Measurements from ENCODE around the gene OR2V2. TPM values are rescaled to one million over a fixed set of nuclear protein-coding genes. Genes with fewer than 3 reads are reported as not detected.

The OR2V2 gene
- total and polyA plus RNA-seq, 2 donors (not counting 3 experiments of a cell fraction or from before 2014, with no cell fraction given): not detected

GRCh38 chr5:181120306-181120705 lies 27.1 kb upstream of the OR2V2 start:
- peak; percentile 49 for TF ChIP-seq FOS (IDR thresholded peaks at IDR 0.05; ENCODE audit: borderline replicate concordance, insufficient read depth, low read length)
- TF ChIP-seq JUN (IDR thresholded peaks at IDR 0.05; ENCODE audit: borderline replicate concordance, insufficient read depth, insufficient read length, low read depth): no peak
- FAIRE-seq: no peak
- intact Hi-C loops (cut with micrococcal nuclease): no loop called here

GRCh38 chr5:181120761-181121160 lies 26.6 kb upstream of the OR2V2 start:
- ChIA-PET POLR2A (no interaction called here), CTCF (no interaction called here)
- Histone ChIP-seq H2AFZ (ENCODE audit: low read depth, low read length) (no peak overlapping the region), H3K27me3 (ENCODE audit: control insufficient read depth in 2 of 2, insufficient read depth in 2 of 2, low read length in 2 of 2) (peaks cover 7 to 12% of the 10 kb centered on the region in 2 experiments), H3K4me1 (ENCODE audit: control insufficient read depth, extremely low read depth, insufficient read depth, low read length) (no peaks in the 10 kb centered on the region), H3K79me2 (ENCODE audit: control insufficient read depth, insufficient read depth, low read length) (no peaks in the 10 kb centered on the region), H3K9me3 (replicated peaks; ENCODE audit: control insufficient read depth, insufficient read depth, low read length) (no peaks in the 10 kb centered on the region), H3K36me3 (ENCODE audit: control insufficient read depth in 2 of 2, extremely low read depth in 1 of 2, insufficient read depth in 2 of 2, low read length in 2 of 2) (no peaks in the 10 kb centered on the region), H3K4me2 (ENCODE audit: insufficient read depth, low read length) (no peak overlapping the region), H3K27ac (ENCODE audit: insufficient read depth, low read depth, low read length) (no peak overlapping the region), H3K9me1 (replicated peaks; ENCODE audit: control insufficient read depth, extremely low read depth, insufficient read depth, low read length) (no peaks in the 10 kb centered on the region), H4K20me1 (replicated peaks; ENCODE audit: control insufficient read depth, extremely low read depth, insufficient read depth, low read length) (no peaks in the 10 kb centered on the region), H3K4me3 (replicated peaks in 1 of 3; ENCODE audit: insufficient read depth in 1 of 3, low read depth in 1 of 3, low read length in 3 of 3) (no peak overlapping the region), H3K9ac (replicated peaks; ENCODE audit: extremely low read depth, insufficient read depth, low read length) (no peak overlapping the region)
- no TSS peak for BruUV-seq (replicated peaks)
- no peak for TF ChIP-seq MYC (IDR thresholded peaks at IDR 0.05; ENCODE audit: low read depth, low read length)
- TF ChIP-seq POLR2A (IDR thresholded peaks at IDR 0.05; ENCODE audit: low read depth, low read length): no peak
- TF ChIP-seq, protein P1, sequence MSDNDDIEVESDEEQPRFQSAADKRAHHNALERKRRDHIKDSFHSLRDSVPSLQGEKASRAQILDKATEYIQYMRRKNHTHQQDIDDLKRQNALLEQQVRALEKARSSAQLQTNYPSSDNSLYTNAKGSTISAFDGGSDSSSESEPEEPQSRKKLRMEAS (IDR thresholded peaks at IDR 0.05; ENCODE audit: insufficient read depth, insufficient read length): no peak
- TF ChIP-seq, protein P2, sequence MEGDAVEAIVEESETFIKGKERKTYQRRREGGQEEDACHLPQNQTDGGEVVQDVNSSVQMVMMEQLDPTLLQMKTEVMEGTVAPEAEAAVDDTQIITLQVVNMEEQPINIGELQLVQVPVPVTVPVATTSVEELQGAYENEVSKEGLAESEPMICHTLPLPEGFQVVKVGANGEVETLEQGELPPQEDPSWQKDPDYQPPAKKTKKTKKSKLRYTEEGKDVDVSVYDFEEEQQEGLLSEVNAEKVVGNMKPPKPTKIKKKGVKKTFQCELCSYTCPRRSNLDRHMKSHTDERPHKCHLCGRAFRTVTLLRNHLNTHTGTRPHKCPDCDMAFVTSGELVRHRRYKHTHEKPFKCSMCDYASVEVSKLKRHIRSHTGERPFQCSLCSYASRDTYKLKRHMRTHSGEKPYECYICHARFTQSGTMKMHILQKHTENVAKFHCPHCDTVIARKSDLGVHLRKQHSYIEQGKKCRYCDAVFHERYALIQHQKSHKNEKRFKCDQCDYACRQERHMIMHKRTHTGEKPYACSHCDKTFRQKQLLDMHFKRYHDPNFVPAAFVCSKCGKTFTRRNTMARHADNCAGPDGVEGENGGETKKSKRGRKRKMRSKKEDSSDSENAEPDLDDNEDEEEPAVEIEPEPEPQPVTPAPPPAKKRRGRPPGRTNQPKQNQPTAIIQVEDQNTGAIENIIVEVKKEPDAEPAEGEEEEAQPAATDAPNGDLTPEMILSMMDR (IDR thresholded peaks at IDR 0.05; ENCODE audit: extremely low read depth in 1 of 2, insufficient read depth in 1 of 2, low read depth in 1 of 2, low read length in 2 of 2): no peak
- no peak for TF ChIP-seq JUN (IDR thresholded peaks at IDR 0.05; ENCODE audit: borderline replicate concordance, insufficient read depth, insufficient read length, low read depth)
- no peak for TF ChIP-seq FOS (IDR thresholded peaks at IDR 0.05; ENCODE audit: borderline replicate concordance, insufficient read depth, low read length)
- TF ChIP-seq POLR2AphosphoS5 (IDR thresholded peaks at IDR 0.05; ENCODE audit: insufficient read depth, low read depth, low read length): no peak
- TF ChIP-seq GATA2 (IDR thresholded peaks at IDR 0.05; ENCODE audit: insufficient read depth, insufficient read length, low read depth, low read length): no peak
- no peak for TF ChIP-seq EZH2 (IDR thresholded peaks at IDR 0.05; ENCODE audit: borderline replicate concordance, low read depth, low read length, severe bottlenecking)
- FAIRE-seq (no peak), DNase-seq (ENCODE audit: low read depth, low spot score) (no peak)
- dilution Hi-C loops (cut with MboI; ENCODE audit: extremely low pct_ligation_motif_present, low sequenced_read_pairs) (no loop called here), intact Hi-C loops (cut with micrococcal nuclease) (no loop called here)

More at GRCh38 chr5:181120306-181120705, 27.1 kb upstream of the OR2V2 start:
- CTCF ChIA-PET: no interaction called here
- H3K36me3 ChIP-seq (ENCODE audit: control insufficient read depth in 2 of 2, extremely low read depth in 1 of 2, insufficient read depth in 2 of 2, low read length in 2 of 2): no peaks in the 10 kb centered on the region
- H3K4me3 ChIP-seq (replicated peaks in 1 of 3; ENCODE audit: insufficient read depth in 1 of 3, low read depth in 1 of 3, low read length in 3 of 3): no peak overlapping the region
- DNase-seq (ENCODE audit: low read depth, low spot score): no peak
- H3K9me1 ChIP-seq (replicated peaks; ENCODE audit: control insufficient read depth, extremely low read depth, insufficient read depth, low read length): no peaks in the 10 kb centered on the region
- no peak overlapping the region for H3K4me2 ChIP-seq (ENCODE audit: insufficient read depth, low read length)
- dilution Hi-C loops (cut with MboI; ENCODE audit: extremely low pct_ligation_motif_present, low sequenced_read_pairs): no loop called here
- H3K79me2 ChIP-seq (ENCODE audit: control insufficient read depth, insufficient read depth, low read length): no peaks in the 10 kb centered on the region
- H2AFZ ChIP-seq (ENCODE audit: low read depth, low read length): no peak overlapping the region
- POLR2A ChIA-PET: no interaction called here
- no peaks in the 10 kb centered on the region for H4K20me1 ChIP-seq (replicated peaks; ENCODE audit: control insufficient read depth, extremely low read depth, insufficient read depth, low read length)
- no peak overlapping the region for H3K9ac ChIP-seq (replicated peaks; ENCODE audit: extremely low read depth, insufficient read depth, low read length)
- BruUV-seq (replicated peaks): no TSS peak
- no peak overlapping the region for H3K27ac ChIP-seq (ENCODE audit: insufficient read depth, low read depth, low read length)
- H3K9me3 ChIP-seq (replicated peaks; ENCODE audit: control insufficient read depth, insufficient read depth, low read length): no peaks in the 10 kb centered on the region
- peaks cover 3% of the 10 kb centered on the region for H3K4me1 ChIP-seq (ENCODE audit: control insufficient read depth, extremely low read depth, insufficient read depth, low read length)
- peaks cover 10 to 17% of the 10 kb centered on the region in 2 experiments for H3K27me3 ChIP-seq (ENCODE audit: control insufficient read depth in 2 of 2, insufficient read depth in 2 of 2, low read length in 2 of 2)

Measured in endothelial cell of umbilical vein (primary cell).